ENCODE measurements around the gene DVL1. TPM values are rescaled to one million over a fixed set of nuclear protein-coding genes. Genes with fewer than 3 reads are reported as not detected.
A peak's percentile ranks its signal among the peaks of the same experiment; 100 is the strongest.

Gene DVL1
- total and polyA plus RNA-seq, 2 of the 13 experiments (the other 11 are each of a cell fraction or from before 2014, with no cell fraction given), result 30.8 to 60.4 TPM

DNA sequence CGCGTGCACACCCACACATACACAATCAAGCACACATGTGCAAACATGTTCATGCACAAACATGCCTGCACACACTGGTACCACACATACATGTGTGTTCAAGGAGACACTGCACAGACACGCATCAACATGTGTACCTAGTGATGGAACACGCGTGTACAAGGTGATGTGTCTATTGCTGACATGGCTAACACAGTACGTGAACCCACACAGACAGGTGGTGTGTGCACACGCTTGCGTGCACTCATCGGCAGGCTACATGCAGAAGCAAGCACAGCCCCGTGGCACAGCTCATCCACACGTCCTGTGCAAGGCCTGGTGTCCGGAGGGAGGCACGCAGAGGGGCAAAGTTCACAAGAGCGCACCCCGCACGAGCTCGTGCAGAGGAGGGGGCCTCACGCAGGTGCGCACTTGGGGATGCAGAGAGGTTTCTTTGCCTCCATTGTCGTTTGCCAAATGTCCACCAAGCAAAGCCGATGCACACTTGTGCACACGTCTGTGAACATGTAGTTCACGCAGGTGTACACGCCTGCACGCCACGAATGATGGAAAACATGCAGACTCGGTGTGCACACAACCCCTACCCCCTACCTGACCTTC lies 42.5 kb downstream of the DVL1 start (continued):
- no peak for TF ChIP-seq ZNF577 (CRISPR knock-in tag; IDR thresholded peaks at IDR 0.05; ENCODE audit: borderline replicate concordance, low read depth)
- peak in 1 of 2 experiments; percentile 66; a peak in 1 of 4 replicates for TF ChIP-seq KLF16 (CRISPR knock-in tag; IDR thresholded peaks at IDR 0.05)
- TF ChIP-seq PITX1 (CRISPR knock-in tag; IDR thresholded peaks at IDR 0.05), result 0 out of 2 replicates have a peak, but pooled peaks have one; percentile 15
- TF ChIP-seq MBD4 (IDR thresholded peaks at IDR 0.05; ENCODE audit: borderline replicate concordance, low read length), result no peak
- TF ChIP-seq, protein P1, sequence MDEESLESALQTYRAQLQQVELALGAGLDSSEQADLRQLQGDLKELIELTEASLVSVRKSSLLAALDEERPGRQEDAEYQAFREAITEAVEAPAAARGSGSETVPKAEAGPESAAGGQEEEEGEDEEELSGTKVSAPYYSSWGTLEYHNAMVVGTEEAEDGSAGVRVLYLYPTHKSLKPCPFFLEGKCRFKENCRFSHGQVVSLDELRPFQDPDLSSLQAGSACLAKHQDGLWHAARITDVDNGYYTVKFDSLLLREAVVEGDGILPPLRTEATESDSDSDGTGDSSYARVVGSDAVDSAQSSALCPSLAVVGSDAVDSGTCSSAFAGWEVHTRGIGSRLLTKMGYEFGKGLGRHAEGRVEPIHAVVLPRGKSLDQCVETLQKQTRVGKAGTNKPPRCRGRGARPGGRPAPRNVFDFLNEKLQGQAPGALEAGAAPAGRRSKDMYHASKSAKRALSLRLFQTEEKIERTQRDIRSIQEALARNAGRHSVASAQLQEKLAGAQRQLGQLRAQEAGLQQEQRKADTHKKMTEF (CRISPR knock-in tag; IDR thresholded peaks at IDR 0.05), result peak; percentile 37; the same call in 1 of the 2 replicates
- no peak for TF ChIP-seq ZNF619 (CRISPR knock-in tag; IDR thresholded peaks at IDR 0.05)
- no peak for TF ChIP-seq ZNF230 (CRISPR knock-in tag; IDR thresholded peaks at IDR 0.05)
- TF ChIP-seq GATAD2A (CRISPR knock-in tag; IDR thresholded peaks at IDR 0.05), result peak; percentile 40
- TF ChIP-seq BORCS8-MEF2B (CRISPR knock-in tag; IDR thresholded peaks at IDR 0.05), result peak; percentile 83
- peak; percentile 10; the same call in 1 of the 2 replicates for TF ChIP-seq ZNF614 (CRISPR knock-in tag; IDR thresholded peaks at IDR 0.05; ENCODE audit: borderline replicate concordance)
- peak; percentile 89 for TF ChIP-seq ZFX (CRISPR knock-in tag; IDR thresholded peaks at IDR 0.05; ENCODE audit: low read depth)
- TF ChIP-seq MXI1 (IDR thresholded peaks at IDR 0.05; ENCODE audit: borderline replicate concordance, low read depth, low read length), result peak; percentile 63; the same call in 1 of the 3 replicates
- TF ChIP-seq, protein P2, sequence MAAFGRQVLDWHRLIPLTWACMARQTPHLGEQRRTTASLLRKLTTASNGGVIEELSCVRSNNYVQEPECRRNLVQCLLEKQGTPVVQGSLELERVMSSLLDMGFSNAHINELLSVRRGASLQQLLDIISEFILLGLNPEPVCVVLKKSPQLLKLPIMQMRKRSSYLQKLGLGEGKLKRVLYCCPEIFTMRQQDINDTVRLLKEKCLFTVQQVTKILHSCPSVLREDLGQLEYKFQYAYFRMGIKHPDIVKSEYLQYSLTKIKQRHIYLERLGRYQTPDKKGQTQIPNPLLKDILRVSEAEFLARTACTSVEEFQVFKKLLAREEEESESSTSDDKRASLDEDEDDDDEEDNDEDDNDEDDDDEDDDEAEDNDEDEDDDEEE (CRISPR knock-in tag; IDR thresholded peaks at IDR 0.05), result no peak
- TF ChIP-seq BCL6 (CRISPR knock-in tag; IDR thresholded peaks at IDR 0.05), result 0 out of 2 replicates have a peak, but pooled peaks have one; percentile 15
- TF ChIP-seq, protein P3, sequence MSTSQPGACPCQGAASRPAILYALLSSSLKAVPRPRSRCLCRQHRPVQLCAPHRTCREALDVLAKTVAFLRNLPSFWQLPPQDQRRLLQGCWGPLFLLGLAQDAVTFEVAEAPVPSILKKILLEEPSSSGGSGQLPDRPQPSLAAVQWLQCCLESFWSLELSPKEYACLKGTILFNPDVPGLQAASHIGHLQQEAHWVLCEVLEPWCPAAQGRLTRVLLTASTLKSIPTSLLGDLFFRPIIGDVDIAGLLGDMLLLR (CRISPR knock-in tag; IDR thresholded peaks at IDR 0.05), result peak; percentile 77; the same call in 1 of the 2 replicates
- TF ChIP-seq ZNF121 (CRISPR knock-in tag; IDR thresholded peaks at IDR 0.05), result peak; percentile 10; the same call in 1 of the 2 replicates
- peak; percentile 75; the same call in 1 of the 2 replicates for TF ChIP-seq SRY (CRISPR knock-in tag; IDR thresholded peaks at IDR 0.05)
- no peak for TF ChIP-seq CCAR2 (optimal IDR thresholded peaks at IDR 0.05; ENCODE audit: low read depth, low read length)
- TF ChIP-seq ARNT2 (CRISPR knock-in tag; IDR thresholded peaks at IDR 0.05; ENCODE audit: low read depth), result 0 out of 2 replicates have a peak, but pooled peaks have one; percentile 56
- TF ChIP-seq, protein P4, sequence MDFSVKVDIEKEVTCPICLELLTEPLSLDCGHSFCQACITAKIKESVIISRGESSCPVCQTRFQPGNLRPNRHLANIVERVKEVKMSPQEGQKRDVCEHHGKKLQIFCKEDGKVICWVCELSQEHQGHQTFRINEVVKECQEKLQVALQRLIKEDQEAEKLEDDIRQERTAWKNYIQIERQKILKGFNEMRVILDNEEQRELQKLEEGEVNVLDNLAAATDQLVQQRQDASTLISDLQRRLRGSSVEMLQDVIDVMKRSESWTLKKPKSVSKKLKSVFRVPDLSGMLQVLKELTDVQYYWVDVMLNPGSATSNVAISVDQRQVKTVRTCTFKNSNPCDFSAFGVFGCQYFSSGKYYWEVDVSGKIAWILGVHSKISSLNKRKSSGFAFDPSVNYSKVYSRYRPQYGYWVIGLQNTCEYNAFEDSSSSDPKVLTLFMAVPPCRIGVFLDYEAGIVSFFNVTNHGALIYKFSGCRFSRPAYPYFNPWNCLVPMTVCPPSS (IDR thresholded peaks at IDR 0.05), result no peak
- TF ChIP-seq NR2F6 (IDR thresholded peaks at IDR 0.05), result no peak
- TF ChIP-seq NR2F6 (CRISPR knock-in tag; IDR thresholded peaks at IDR 0.05), result 0 out of 2 replicates have a peak, but pooled peaks have one; percentile 45
- TF ChIP-seq, protein P5, sequence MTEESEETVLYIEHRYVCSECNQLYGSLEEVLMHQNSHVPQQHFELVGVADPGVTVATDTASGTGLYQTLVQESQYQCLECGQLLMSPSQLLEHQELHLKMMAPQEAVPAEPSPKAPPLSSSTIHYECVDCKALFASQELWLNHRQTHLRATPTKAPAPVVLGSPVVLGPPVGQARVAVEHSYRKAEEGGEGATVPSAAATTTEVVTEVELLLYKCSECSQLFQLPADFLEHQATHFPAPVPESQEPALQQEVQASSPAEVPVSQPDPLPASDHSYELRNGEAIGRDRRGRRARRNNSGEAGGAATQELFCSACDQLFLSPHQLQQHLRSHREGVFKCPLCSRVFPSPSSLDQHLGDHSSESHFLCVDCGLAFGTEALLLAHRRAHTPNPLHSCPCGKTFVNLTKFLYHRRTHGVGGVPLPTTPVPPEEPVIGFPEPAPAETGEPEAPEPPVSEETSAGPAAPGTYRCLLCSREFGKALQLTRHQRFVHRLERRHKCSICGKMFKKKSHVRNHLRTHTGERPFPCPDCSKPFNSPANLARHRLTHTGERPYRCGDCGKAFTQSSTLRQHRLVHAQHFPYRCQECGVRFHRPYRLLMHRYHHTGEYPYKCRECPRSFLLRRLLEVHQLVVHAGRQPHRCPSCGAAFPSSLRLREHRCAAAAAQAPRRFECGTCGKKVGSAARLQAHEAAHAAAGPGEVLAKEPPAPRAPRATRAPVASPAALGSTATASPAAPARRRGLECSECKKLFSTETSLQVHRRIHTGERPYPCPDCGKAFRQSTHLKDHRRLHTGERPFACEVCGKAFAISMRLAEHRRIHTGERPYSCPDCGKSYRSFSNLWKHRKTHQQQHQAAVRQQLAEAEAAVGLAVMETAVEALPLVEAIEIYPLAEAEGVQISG (CRISPR knock-in tag; IDR thresholded peaks at IDR 0.05), result peak; percentile 66; the same call in 1 of the 2 replicates
- no peak for TF ChIP-seq GPN1 (CRISPR knock-in tag; IDR thresholded peaks at IDR 0.05; ENCODE audit: borderline replicate concordance)

Measured in HepG2 (cell line).